K562 (cell line): ENCODE data around the gene BTN3A1. TPM values are rescaled to one million over a fixed set of nuclear protein-coding genes. Genes with fewer than 3 reads are reported as not detected.

Experiments
- ATAC-seq: fragments of 200-7000 bp; cut with Tn5 transposase; 3 replicates; pipeline ENCODE4 v1.9.1; 2020; ENCODE audit warnings: moderate library complexity
- BruUV-seq: library from RNA; stranded (reverse); fragments of 400-500 nt; replicated peaks from 2 replicates; lab custom pipeline; 2021; lab: Mats Ljungman, UMichigan
- CTCF ChIA-PET: fragments of 300-600 bp; formaldehyde crosslinking; extraction: SDS; loops from one replicate; lab custom pipeline; 2021; ENCODE audit warnings: low intra/inter-chr PET ratio; lab: Yijun Ruan, JAX
- POLR2A ChIA-PET: fragments of 300-600, 350-650 bp; sonication (Branson Sonifier 250); formaldehyde crosslinking; extraction: SDS; loops from one replicate; lab custom pipeline; 2021; ENCODE audit warnings: antibody characterized with exemption, inconsistent platforms; lab: Yijun Ruan, JAX
- DNase-seq, 4 experiments: peaks; one replicate each; pipeline versions ENCODE4 v3.0.0 to v3.0.0-alpha.2; 2011 to 2018; ENCODE audit warnings: low spot score in 3 of 4, mixed read lengths in 3 of 4; ENCODE audit errors: extremely low read depth in 1 of 4
- FAIRE-seq: peaks from 2 replicates; lab custom pipeline; 2011; peaks lifted over from hg19 to GRCh38; lab: Jason Lieb, UNC
- H2AFZ ChIP-seq: 2 replicates; pipeline ENCODE4 v1.6.0; 2011; ENCODE audit warnings: low read depth, low read length, control low read depth, inconsistent platforms
- H3K27ac ChIP-seq: fragments of 200-600 bp; 3 replicates; pipeline ENCODE4 v1.8.0; 2011; ENCODE audit warnings: low read depth, mild to moderate bottlenecking, control low read depth, inconsistent platforms, low read length, moderate library complexity, mixed read lengths; ENCODE audit errors: extremely low read depth
- H3K27me3 ChIP-seq, 2 experiments: fragments of 300-600 bp in 1 of 2; 2 replicates in 1 of 2; 3 replicates in 1 of 2; pipeline versions ENCODE4 v1.6.0 to v1.8.0; 2011; ENCODE audit warnings: inconsistent platforms in 2 of 2, low read length in 2 of 2, mild to moderate bottlenecking in 1 of 2, mixed read lengths in 1 of 2, moderate library complexity in 1 of 2; ENCODE audit not compliant: control insufficient read depth in 2 of 2, insufficient read depth in 2 of 2
- H3K36me3 ChIP-seq: fragments of 300-600 bp; 3 replicates; pipeline ENCODE4 v1.8.0; 2011; ENCODE audit warnings: mild to moderate bottlenecking, low read length, inconsistent platforms; ENCODE audit not compliant: control insufficient read depth, insufficient read depth
- H3K4me1 ChIP-seq, 2 experiments: fragments of 200-600 bp in 1 of 2; replicated peaks in 1 of 2; 2 replicates in 1 of 2; 3 replicates in 1 of 2; pipeline versions ENCODE4 v1.5.1 to v1.8.0; 2011; ENCODE audit warnings: inconsistent platforms in 2 of 2, low read length in 2 of 2, mild to moderate bottlenecking in 1 of 2, mixed read lengths in 1 of 2, moderate library complexity in 1 of 2; ENCODE audit not compliant: control insufficient read depth in 2 of 2, insufficient read depth in 2 of 2
- H3K4me2 ChIP-seq: 2 replicates; pipeline ENCODE4 v1.6.1; 2011; ENCODE audit warnings: low read length, control low read depth, inconsistent platforms, mixed read lengths; ENCODE audit not compliant: insufficient read depth
- H3K4me3 ChIP-seq: fragments of 200-600 bp; sonication (generic), shearing (Covaris generic); 2 replicates; pipeline ENCODE4 v1.5.1; 2016; ENCODE audit warnings: control low read depth, inconsistent platforms
- H3K79me2 ChIP-seq: fragments of 200-600 bp; 3 replicates; pipeline ENCODE4 v1.8.0; 2011; ENCODE audit warnings: low read length, inconsistent platforms; ENCODE audit not compliant: control insufficient read depth, insufficient read depth
- H3K9ac ChIP-seq, 2 experiments: 2 replicates each; pipeline versions ENCODE4 v1.6.0 to v1.6.1; 2011; ENCODE audit warnings: low read depth in 2 of 2, low read length in 2 of 2, control low read depth in 1 of 2, inconsistent platforms in 1 of 2, mild to moderate bottlenecking in 1 of 2, mixed read lengths in 1 of 2; ENCODE audit not compliant: insufficient read depth in 1 of 2
- H3K9me1 ChIP-seq: one replicate; pipeline ENCODE4 v1.6.0; 2011; ENCODE audit warnings: inconsistent platforms, mild to moderate bottlenecking, low read length, moderate library complexity; ENCODE audit not compliant: control insufficient read depth, insufficient read depth
- H3K9me3 ChIP-seq: replicated peaks from 2 replicates; pipeline ENCODE4 v1.5.1; 2011; ENCODE audit warnings: low read depth, low read length, inconsistent platforms; ENCODE audit not compliant: control insufficient read depth, insufficient read depth
- H4K20me1 ChIP-seq: replicated peaks from 2 replicates; pipeline ENCODE4 v1.6.1; 2011; ENCODE audit warnings: low read length, inconsistent platforms, mixed read lengths; ENCODE audit not compliant: control insufficient read depth, insufficient read depth
- CEBPB ChIP-seq: fragments of 450-650 bp; IDR thresholded peaks from 2 replicates; pipeline ENCODE4 v1.6.1; 2016; ENCODE audit warnings: missing genetic modification characterization, missing compliant biosample characterization
- CEBPG ChIP-seq, 3 experiments: fragments of 200-800 bp in 1 of 3; sonication (Bioruptor generic) in 1 of 3; sonication (generic) in 1 of 3; formaldehyde crosslinking in 1 of 3; IDR thresholded peaks in 2 of 3; conservative IDR thresholded peaks in 1 of 3; 2 replicates each; pipeline versions ENCODE4 v1.6.1 to v1.8.0; 2016 to 2022; ENCODE audit warnings: missing compliant biosample characterization in 2 of 3, missing genetic modification characterization in 2 of 3, mild to moderate bottlenecking in 1 of 3, missing genetic modification reagents in 1 of 3
- CREM ChIP-seq: IDR thresholded peaks from 2 replicates; pipeline ENCODE4 v1.6.1; 2014; ENCODE audit warnings: antibody characterized with exemption, low read depth
- EHMT2 ChIP-seq: fragments of 450-650 bp; IDR thresholded peaks from 2 replicates; pipeline ENCODE4 v1.6.1; 2018; ENCODE audit warnings: antibody characterized with exemption
- NFIC ChIP-seq: fragments of 450-650 bp; IDR thresholded peaks from 2 replicates; pipeline ENCODE4 v1.6.1; 2017; ENCODE audit warnings: mild to moderate bottlenecking, inconsistent platforms
- WGBS: fragments of 100-300 bp; shearing (Covaris generic); methylation state at CpG from one replicate; pipeline ENCODE4 v1.1.6; 2016; ENCODE audit warnings: low coverage, mixed read lengths; ENCODE audit not compliant: insufficient coverage; ENCODE audit errors: missing lambda C conversion rate; 5-methylcytosine and 5-hydroxymethylcytosine counted together
- in situ Hi-C: fragments of 300-500 bp; cut with MboI; formaldehyde crosslinking; loops from 4 replicates; pipeline ENCODE4 v1.15.0; 2018; ENCODE audit warnings: inconsistent platforms, mixed read lengths
- intact Hi-C: fragments of 100-400 bp; cut with micrococcal nuclease; formaldehyde crosslinking; loops from 2 replicates; pipeline ENCODE4 v1.14.2; 2022
- polyA plus RNA-seq, 8 experiments: library from polyadenylated mRNA; depleted of rRNA in 4 of 8; stranded (reverse) in 5 of 8; unstranded in 3 of 8; fragments of >200 nt; fragmentation: Nextera tagmentation in 2 of 8; fragmentation: Illumina TruSeq in 1 of 8; extraction: Ambion mirVana in 2 of 8; extraction: Trizol in 1 of 8; gene quantifications; 2 replicates each; pipeline versions ENCODE4 v1.2.1 to v1.2.3, GENCODE V29; 2011 to 2014; ENCODE audit warnings: inconsistent platforms in 1 of 8, missing spikeins in 1 of 8
- total RNA-seq, 7 experiments: library from RNA; depleted of rRNA in 6 of 7; stranded (reverse); fragments of >200 nt in 6 of 7; fragmentation: Illumina TruSeq in 2 of 7; extraction: Trizol in 2 of 7; gene quantifications; 2 replicates each; pipeline versions ENCODE4 v1.2.1 to v1.2.3, GENCODE V29; 2011 to 2021; ENCODE audit warnings: low replicate concordance in 1 of 7
- TF ChIP-seq, protein P1 (sequence below): fragments of 250-450 bp; sonication (Bioruptor Pico); IDR thresholded peaks from 2 replicates; pipeline ENCODE4 v1.5.0; 2021; ENCODE audit warnings: mild to moderate bottlenecking, borderline replicate concordance
- TF ChIP-seq, protein P2 (sequence below): fragments of 200-800 bp; sonication (Bioruptor generic); IDR thresholded peaks from 2 replicates; pipeline ENCODE4 v1.6.1; 2017; ENCODE audit warnings: missing genetic modification characterization, missing compliant biosample characterization
- TF ChIP-seq, protein P3 (sequence below): sonication (generic); IDR thresholded peaks from 2 replicates; pipeline ENCODE4 v1.6.1; 2016

Gene BTN3A1
- total and polyA plus RNA-seq, 9 of the 15 experiments (the other 6 are each of a cell fraction or from before 2014, with no cell fraction given) = 0.84 to 8.5 (median 3.9) TPM

DNA sequence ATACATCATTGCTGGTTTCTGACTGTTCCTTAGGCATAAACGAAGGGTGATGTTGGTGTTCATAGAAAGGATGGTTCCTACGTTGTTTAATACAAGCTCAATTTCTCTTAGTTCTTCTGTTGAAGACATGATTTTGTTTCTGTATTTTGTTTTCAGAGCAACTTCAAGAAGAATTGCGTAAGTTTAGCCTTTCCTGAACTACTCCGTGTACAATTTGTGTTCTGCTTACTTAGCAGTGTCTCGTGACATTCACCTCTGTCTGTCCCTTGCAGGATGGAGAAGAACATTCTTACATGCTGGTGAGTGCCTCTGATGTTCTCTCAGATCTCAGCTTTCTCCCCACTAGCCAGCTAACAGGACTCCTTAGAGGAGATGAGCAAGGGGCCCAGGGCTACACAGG is 11.5 kb upstream of the BTN3A1 start:
- BruUV-seq = no TSS peak
- Histone ChIP-seq H3K9ac (no peak overlapping the region), H3K4me3 (no peak overlapping the region), H3K36me3 (0 out of 3 replicates have a peak, but pooled peaks cover 2% of the 10 kb centered on the region), H3K9me1 (no peaks in the 10 kb centered on the region), H3K27ac (no peak overlapping the region), H3K4me2 (no peak overlapping the region), H3K9me3 (no peaks in the 10 kb centered on the region), H3K79me2 (no peaks in the 10 kb centered on the region), H3K4me1 (peaks cover 0 to 8% of the 10 kb centered on the region in 2 experiments; a peak in 4 of 5 replicates), H2AFZ (no peak overlapping the region), H3K27me3 (no peaks in the 10 kb centered on the region), H4K20me1 (no peaks in the 10 kb centered on the region)
- FAIRE-seq = no peak
- ChIA-PET CTCF (no interaction called here), POLR2A (interaction anchor here (0.8 to 1.8 kb wide), 5 partner anchors 15 to 147 kb away, joined by 3 to 4 read pairs (median 4); partner anchors contain the start of gene HMGN4)
- intact Hi-C loops = no loop called here
- WGBS = 67% methylated on average over 5 of the region's 5 CpGs
- DNase-seq = no peak
- in situ Hi-C loops = no loop called here
- peak; percentile 72 for TF ChIP-seq CEBPB
- no peak for TF ChIP-seq EHMT2
- no peak for TF ChIP-seq CEBPG (CRISPR knock-in tag; IDR thresholded peaks at IDR 0.05)
- peak in 1 of 2 experiments; percentile 34; a peak in 1 of 4 replicates for TF ChIP-seq CEBPG (tag; conservative IDR thresholded peaks at IDR 0.05 in 1 of 2, IDR thresholded peaks at IDR 0.05 in 1 of 2)
- TF ChIP-seq, all 486 proteins: peak for 2
- no peak for ATAC-seq

DNA sequence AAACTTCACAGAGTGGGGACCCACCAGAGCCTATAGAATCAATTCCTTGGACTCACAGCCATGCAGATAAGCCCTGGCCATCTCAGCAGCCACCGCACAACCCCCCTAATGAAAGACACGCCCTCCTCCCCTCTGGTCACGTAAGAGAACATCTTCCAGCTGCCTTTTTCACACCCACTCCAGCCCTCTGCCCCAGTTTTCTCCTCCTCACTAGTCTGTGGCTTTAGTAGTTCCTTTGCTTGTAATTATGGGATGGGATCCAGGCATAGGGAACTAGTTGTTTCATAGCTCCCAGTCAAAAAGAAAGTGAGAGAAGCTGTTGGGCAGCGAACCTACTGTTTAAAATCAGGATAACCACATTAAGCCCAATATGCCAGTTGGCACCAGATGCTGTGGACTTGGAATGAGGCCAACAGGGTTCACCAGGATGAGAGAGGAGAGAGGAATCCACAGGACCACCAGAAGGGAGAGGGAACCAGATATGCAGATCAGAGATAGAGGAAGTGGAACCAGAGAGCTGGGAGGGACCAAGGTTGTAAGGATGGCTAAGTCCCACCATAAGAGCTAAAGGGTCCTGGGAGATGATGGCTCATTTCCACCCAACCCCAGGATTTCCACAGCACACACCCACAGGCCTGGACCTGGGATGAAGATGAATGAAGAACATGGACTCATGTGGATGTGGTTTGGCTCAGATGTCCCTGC is 9.0 kb upstream of the BTN3A1 start:
- ChIA-PET CTCF (no interaction called here), POLR2A (interaction anchor here (0.9 to 1.9 kb wide), 4 partner anchors 9 to 177 kb away, joined by 3 to 9 read pairs (median 6); partner anchors contain the start of gene BTN2A2)
- 19% methylated on average over 4 of the region's 4 CpGs for WGBS
- H4K20me1 ChIP-seq = no peaks in the 10 kb centered on the region
- H3K4me3 ChIP-seq = no peak overlapping the region
- H3K4me1 ChIP-seq = peaks cover 0 to 13% of the 10 kb centered on the region in 2 experiments; a peak in 4 of 5 replicates
- no TSS peak for BruUV-seq
- intact Hi-C loops (no loop called here), in situ Hi-C loops (no loop called here)
- H3K4me2 ChIP-seq = no peak overlapping the region
- no peaks in the 10 kb centered on the region for H3K79me2 ChIP-seq
- no peaks in the 10 kb centered on the region for H3K9me1 ChIP-seq
- peak; percentile 39 for ATAC-seq
- H3K9me3 ChIP-seq = no peaks in the 10 kb centered on the region
- H3K27ac ChIP-seq = no peak overlapping the region
- H3K9ac ChIP-seq = peak overlapping the region in 1 of 2 experiments; percentile 18; a peak in 1 of 4 replicates
- H3K27me3 ChIP-seq = no peaks in the 10 kb centered on the region
- peak in 2 of 4 experiments; percentile 31 to 41 for DNase-seq
- FAIRE-seq = no peak
- H3K36me3 ChIP-seq = 0 out of 3 replicates have a peak, but pooled peaks cover 2% of the 10 kb centered on the region
- no peak overlapping the region for H2AFZ ChIP-seq
- TF ChIP-seq, protein P1, sequence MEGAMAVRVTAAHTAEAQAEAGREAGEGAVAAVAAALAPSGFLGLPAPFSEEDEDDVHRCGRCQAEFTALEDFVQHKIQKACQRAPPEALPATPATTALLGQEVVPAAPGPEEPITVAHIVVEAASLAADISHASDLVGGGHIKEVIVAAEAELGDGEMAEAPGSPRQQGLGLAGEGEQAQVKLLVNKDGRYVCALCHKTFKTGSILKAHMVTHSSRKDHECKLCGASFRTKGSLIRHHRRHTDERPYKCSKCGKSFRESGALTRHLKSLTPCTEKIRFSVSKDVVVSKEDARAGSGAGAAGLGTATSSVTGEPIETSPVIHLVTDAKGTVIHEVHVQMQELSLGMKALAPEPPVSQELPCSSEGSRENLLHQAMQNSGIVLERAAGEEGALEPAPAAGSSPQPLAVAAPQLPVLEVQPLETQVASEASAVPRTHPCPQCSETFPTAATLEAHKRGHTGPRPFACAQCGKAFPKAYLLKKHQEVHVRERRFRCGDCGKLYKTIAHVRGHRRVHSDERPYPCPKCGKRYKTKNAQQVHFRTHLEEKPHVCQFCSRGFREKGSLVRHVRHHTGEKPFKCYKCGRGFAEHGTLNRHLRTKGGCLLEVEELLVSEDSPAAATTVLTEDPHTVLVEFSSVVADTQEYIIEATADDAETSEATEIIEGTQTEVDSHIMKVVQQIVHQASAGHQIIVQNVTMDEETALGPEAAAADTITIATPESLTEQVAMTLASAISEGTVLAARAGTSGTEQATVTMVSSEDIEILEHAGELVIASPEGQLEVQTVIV (CRISPR knock-in tag) = no peak
- TF ChIP-seq CREM (0 out of 2 replicates have a peak, but pooled peaks have one; percentile 14), NFIC (peak; percentile 61; the same call in 1 of the 2 replicates)
- TF ChIP-seq, protein P2, sequence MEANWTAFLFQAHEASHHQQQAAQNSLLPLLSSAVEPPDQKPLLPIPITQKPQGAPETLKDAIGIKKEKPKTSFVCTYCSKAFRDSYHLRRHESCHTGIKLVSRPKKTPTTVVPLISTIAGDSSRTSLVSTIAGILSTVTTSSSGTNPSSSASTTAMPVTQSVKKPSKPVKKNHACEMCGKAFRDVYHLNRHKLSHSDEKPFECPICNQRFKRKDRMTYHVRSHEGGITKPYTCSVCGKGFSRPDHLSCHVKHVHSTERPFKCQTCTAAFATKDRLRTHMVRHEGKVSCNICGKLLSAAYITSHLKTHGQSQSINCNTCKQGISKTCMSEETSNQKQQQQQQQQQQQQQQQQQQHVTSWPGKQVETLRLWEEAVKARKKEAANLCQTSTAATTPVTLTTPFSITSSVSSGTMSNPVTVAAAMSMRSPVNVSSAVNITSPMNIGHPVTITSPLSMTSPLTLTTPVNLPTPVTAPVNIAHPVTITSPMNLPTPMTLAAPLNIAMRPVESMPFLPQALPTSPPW (CRISPR knock-in tag) = 0 out of 2 replicates have a peak, but pooled peaks have one; percentile 9
- TF ChIP-seq, protein P3, sequence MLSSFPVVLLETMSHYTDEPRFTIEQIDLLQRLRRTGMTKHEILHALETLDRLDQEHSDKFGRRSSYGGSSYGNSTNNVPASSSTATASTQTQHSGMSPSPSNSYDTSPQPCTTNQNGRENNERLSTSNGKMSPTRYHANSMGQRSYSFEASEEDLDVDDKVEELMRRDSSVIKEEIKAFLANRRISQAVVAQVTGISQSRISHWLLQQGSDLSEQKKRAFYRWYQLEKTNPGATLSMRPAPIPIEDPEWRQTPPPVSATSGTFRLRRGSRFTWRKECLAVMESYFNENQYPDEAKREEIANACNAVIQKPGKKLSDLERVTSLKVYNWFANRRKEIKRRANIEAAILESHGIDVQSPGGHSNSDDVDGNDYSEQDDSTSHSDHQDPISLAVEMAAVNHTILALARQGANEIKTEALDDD = 0 out of 2 replicates have a peak, but pooled peaks have one; percentile 21
